ENCODE measurements around the gene THUMPD2.

DNA sequence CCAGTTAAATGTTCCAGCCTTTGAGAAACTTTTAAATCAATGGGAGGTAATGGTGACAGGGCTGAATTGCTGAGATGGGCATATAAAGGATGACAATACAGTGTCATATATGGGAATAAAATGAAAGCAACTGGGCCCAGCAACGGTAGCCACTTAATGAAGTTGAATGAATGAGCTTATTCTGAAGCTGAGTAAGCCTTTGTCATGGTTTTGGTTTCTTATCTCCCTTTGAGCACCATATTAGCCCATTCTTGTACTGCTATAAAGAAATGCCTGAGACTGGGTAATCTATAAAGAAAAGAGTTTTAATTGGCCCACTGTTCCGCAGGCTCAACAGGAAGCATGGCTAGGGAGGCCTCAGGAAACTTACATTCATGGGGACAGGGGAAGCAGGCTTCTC lies 3.5 kb upstream of the THUMPD2 start:
- TF ChIP-seq, protein P1, sequence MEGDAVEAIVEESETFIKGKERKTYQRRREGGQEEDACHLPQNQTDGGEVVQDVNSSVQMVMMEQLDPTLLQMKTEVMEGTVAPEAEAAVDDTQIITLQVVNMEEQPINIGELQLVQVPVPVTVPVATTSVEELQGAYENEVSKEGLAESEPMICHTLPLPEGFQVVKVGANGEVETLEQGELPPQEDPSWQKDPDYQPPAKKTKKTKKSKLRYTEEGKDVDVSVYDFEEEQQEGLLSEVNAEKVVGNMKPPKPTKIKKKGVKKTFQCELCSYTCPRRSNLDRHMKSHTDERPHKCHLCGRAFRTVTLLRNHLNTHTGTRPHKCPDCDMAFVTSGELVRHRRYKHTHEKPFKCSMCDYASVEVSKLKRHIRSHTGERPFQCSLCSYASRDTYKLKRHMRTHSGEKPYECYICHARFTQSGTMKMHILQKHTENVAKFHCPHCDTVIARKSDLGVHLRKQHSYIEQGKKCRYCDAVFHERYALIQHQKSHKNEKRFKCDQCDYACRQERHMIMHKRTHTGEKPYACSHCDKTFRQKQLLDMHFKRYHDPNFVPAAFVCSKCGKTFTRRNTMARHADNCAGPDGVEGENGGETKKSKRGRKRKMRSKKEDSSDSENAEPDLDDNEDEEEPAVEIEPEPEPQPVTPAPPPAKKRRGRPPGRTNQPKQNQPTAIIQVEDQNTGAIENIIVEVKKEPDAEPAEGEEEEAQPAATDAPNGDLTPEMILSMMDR (IDR thresholded peaks at IDR 0.05): no peak
- no peak for TF ChIP-seq POLR2A (IDR thresholded peaks at IDR 0.05)

Measured in suprapubic skin (tissue), 3 donors.